ENCODE results near the gene FARP2. TPM values are rescaled to one million over a fixed set of nuclear protein-coding genes. Genes with fewer than 3 reads are reported as not detected.

The FARP2 gene
- total RNA-seq, 1 donor from 2014 or later = 27.6 TPM

DNA sequence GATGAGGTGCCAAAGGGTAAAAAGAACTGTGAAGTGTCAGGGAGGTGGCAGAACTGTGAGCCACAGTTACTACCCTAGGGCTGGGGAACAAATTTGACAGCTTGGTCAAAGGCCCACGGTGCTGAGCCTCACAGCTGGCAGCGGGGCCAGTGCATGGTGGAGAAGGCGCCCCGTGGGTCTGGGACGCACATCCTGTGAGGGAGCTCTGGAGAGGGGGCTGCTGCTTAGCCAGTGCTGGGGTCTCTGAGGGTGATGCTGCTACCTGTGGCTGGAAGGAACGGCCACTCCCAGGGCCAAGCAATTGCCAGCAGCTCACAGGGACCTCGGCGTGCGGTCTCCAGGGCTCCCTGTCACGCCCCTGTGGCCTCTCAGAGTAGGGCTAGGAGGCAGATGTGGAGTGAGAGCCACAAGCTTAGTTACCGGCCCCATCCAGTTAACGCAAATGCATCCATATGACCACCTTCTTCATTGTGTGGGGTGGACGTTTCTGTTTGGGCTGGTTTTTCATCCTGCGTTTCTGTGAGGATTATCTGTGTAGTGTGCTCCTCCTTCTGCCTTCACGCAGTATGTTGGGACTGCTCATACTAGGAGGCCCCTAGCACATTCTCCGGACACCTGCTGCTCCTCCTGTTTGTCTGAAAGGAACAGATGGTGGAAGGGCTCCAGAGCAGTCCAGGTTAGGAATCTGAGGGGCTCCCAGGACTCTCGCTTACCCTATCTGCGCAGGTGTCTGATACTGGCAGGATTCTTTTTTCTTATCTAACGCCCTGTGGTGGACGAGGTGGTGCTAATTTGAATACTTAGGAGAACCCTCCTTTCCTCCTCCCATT is 126.3 kb downstream of the FARP2 start:
- ATAC-seq (no peak), DNase-seq (ENCODE audit: low spot score) (no peak)

DNA sequence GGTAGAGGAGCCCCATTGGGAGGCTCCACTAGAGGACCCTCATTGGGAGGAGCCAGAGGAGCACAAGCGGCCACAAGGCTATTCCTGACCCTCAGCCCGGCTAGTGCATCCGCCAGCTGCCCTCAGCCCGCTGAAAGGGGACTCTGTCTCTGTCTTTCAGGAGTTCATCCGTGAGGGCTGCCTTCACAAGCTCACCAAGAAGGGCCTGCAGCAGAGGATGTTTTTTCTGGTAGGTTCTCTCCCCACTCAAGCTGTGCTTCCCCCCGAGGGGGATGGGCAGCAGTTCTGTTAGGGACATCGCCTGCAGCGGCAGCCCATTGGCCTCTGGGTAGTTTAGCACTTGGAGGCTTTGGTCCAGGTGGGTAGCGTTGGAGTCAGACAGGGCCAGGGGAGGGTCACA is 127.2 kb downstream of the FARP2 start:
- DNase-seq (ENCODE audit: low spot score) (no peak), ATAC-seq (no peak)

DNA sequence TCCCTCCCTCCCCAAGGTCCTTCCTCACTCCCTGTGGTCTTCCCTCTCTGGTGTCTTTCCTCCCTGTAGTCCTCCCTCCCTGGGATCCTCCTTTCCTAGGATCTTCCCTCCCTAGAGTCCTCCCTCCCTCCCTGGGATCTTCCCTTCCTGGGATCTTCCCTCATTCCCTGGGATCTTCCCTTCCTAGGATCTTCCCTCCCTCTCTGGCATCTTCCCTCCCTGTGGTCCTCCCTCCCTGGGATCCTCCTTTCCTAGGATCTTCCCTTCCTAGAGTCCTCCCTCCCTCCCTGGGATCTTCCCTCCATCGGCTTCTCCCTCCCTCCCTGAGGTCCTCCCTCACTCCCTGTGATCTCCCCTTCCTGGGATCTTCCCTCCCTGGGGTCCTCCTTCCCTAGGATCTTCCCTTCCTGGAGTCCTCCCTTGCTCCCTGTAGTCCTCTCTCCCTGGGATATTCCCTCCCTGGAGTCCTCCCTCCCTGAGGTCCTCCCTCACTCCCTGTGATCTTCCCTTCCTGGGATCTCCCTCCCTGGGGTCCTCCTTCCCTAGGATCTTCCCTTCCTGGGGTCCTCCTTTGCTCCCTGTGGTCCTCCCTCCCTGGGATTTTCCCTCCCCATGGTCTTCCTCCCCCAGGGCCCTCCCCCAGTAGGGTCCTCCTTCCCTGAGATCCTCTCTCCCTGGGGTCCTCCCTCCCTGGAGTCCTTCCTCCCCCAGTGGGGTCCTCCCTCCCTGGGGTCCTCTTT is 129.3 kb downstream of the FARP2 start:
- ATAC-seq (no peak), DNase-seq (ENCODE audit: low spot score) (no peak)

DNA sequence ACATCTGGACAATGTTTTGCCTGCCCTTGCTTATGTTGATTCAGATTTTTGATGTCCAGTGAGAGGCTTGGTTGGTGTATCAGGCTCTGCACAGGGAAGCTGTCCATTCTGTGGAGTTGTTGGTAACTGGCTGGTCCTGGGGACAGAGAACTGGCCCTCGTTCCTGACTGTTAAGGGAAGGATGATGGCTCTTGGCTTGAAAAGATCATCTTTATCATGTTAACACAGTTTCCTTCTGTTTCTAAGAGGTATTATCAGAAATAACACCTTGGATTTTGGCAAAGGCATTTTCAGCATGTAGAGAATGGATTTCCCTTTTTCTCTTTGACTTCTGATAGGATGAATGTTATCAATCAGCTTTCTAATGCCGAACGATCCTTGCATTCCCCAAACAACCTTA is 133.0 kb downstream of the FARP2 start:
- ATAC-seq (no peak), DNase-seq (ENCODE audit: low spot score) (no peak)

DNA sequence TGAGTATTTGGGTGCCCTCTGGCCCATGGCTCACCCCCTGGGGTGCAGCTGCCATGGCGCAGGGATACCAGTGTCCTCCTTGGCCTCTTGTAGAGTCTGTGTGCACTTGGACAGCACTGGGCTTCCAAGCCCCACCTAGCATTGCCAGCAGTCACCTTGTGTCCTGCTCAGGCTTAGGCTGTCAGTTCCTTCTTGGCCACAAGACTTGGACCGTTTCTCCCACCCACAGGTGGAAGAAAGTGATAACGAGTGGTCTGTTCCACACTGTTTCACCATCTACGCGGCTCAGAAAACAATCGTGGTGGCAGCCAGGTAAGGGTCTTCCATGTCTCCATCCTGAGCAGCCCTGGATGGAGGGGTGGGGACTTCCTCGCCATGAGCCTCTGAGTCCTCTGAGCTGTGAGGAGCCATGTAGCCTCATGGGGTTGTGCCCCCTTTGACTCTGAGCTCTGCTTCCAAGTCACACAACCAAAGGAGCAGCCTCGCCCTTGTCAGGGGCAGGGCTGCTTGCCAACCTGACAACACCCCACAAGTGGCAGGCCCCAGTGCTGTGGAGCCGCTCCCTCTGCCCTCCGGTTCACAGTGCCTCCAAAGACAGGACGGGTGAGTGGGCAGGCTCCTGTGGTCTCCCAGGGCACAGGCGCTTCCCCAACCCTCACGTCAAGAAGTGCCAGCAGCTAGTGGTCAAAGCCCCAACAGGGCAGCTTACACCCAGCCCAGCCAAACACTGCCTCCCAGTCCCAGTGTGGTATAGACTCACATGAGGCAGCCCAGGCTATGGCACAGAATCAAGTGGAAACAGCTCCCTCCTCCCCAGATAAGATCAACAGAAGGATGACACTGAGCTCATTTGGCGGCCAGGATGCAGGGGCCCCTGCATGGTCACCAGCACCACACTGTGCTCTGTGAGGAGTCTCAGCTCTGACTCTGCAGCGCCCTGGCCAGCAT is 133.9 kb downstream of the FARP2 start:
- DNase-seq (ENCODE audit: low spot score) (no peak), ATAC-seq (no peak)

DNA sequence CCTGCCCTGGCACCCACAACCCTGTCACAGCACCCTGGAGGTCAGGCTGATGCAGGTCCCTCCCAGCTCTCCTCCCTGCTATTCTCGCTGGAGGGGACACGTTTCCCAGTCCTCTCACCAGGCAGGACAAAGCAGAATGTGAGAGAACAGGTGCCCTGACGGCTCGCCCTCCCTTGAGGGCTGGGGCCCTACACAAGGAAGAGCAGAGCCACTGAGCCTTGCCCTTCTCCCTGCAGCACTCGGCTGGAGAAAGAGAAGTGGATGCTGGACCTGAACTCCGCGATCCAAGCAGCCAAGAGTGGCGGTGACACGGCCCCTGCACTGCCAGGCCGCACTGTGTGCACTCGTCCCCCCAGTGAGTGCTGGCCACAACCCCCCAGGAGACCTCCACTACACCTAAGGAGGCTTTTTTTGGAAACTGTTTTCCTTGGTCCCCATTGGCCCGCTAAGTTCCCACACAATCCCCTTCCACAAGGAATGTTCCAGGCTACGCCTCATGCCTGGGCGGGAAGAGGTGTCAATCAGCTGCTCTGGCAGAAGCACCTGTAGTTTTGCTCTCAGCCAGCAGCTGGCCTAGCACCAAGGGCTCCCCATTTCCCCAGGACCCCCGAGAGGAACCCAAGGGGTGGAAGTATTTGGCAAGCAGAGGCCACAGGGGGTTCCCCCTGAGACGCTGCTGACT is 134.9 kb downstream of the FARP2 start:
- peak; percentile 6 for ATAC-seq
- no peak for DNase-seq (ENCODE audit: low spot score)

DNA sequence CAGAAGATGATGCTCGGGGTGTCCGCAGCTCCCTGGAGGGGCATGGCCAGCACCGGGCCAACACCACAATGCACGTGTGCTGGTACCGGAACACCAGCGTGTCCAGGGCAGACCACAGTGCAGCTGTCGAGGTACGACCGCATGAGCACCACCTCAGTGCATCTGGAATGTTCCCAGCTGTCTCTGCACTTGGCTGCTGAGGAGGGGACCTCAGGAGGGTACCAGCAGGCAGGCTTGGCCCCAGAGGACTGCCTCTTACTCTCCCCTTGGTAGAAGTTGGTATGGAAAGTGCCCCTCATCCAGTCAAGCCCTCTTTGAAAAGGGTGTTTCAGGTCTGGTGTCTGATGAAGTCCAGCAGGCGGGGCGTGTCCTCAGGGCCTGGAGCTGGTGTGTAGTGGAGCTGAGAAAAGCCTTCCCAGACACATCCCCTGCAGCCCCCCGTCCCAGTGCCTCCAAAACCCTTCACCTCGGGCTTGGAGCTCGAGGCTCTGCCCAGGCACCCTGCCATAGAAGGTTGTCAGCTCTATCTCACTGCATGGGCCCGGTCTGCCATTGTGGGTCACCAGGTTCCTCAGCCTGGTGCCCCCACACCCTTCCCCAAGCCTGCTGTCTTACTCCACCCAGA is 135.6 kb downstream of the FARP2 start:
- peak; percentile 7 for ATAC-seq
- no peak for DNase-seq (ENCODE audit: low spot score)

DNA sequence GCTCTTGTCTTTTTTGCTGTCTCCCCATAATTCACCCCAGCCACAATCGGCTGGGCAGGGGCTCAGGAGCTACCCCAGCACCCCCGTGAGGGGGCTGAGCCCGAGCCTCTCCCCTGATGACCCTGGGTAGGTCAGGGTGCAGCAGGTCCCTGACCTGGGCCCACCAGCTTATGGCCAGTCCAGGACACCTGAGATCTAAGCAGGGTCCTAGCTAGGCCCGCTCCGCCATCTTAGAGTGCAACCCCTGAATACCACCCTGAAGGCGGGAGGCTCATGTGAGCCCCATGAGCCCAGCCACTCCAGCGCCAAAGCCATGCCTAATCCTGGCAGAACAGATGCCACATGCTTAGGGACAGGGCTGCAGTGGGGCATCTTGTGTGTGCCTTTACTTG is 136.1 kb downstream of the FARP2 start:
- DNase-seq (ENCODE audit: low spot score) (no peak), ATAC-seq (no peak)

DNA sequence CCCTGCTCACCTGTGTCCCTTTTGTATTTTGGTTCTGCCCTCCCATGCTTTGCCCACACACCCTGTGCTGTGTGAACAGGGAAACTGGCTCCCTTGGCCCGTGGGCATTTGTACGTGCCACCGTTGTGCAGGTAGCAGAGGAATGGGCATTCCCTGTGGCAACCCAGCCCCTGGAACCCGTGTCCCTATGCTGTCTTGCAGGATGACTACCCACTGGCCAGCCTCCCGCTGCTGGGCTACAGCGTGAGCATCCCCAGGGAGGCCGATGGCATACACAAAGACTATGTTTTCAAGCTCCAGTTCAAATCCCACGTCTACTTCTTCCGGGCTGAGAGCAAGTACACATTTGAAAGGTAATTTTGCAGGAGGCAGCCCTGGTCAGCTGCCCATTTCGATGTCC is 137.0 kb downstream of the FARP2 start:
- ATAC-seq = no peak
- no peak for DNase-seq (ENCODE audit: low spot score)

DNA sequence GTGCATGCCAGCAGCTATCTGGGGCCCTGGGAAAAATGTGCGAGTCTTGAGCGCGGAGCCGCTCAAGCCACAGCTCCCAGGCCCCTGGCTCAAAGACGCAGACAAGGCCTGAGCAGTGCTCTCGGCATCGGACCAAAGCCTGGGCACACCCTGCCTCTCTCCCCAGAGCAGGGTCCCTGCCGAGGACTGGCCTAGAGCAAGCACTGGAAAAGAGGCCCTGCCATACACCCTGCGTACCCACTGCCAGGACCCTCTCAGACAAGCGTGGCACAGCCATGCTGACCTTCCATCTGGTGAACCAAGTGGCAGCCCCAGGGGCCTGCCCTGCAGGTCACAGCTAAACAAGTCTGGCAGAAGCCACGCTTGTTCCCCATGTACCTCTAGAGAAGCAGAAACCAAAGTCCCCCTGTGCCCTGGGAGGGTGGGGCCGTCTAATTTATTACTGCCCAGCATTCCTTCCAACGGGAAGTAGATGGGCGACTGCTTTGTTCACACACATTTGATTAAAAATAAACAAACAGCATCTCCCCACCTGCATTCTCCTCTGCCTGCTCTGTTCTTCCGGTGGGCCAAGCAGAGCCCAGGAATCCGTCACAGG is 138.3 kb downstream of the FARP2 start:
- no peak for ATAC-seq
- DNase-seq (ENCODE audit: low spot score) = no peak

DNA sequence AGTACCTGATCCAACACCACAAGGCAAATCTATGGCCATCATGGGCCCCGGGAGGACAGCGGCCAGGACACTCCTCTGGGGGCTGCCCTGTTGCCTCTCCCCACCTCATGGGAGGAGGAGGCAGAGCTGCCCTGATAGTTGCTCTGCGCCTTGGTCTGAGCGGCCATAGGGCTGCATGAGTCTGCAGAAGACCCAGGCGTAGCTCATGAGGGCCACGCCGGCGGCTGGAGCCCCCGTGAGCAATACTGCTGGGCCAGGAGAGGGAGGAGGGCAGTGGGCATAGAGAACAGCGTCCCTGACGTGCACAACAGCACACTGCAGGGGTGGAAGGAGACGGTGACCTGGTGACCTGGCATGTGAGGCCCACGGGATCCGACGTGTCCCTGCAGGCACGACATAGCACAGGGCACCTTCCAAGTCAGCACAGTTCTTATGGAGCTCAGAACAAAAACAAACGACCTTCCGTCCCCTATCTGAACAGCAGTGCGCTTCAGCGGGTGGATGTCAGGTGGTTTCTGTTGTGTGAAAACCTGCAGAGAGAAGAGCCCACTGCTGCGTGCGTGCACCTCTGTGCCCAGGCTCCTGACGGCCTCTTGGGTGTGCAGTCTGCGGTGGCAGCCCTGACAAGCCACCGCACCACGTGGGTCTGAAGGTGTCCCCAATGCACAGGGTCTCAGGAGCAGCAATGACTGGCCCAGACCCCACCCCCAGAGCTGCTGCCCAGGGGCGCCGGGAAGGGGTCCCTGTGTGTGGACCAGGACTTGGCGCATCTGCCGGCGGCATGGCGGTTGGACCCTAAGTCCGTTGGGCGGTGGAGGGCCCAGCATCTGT is 139.3 kb downstream of the FARP2 start:
- DNase-seq (ENCODE audit: low spot score) = no peak
- no peak for ATAC-seq

DNA sequence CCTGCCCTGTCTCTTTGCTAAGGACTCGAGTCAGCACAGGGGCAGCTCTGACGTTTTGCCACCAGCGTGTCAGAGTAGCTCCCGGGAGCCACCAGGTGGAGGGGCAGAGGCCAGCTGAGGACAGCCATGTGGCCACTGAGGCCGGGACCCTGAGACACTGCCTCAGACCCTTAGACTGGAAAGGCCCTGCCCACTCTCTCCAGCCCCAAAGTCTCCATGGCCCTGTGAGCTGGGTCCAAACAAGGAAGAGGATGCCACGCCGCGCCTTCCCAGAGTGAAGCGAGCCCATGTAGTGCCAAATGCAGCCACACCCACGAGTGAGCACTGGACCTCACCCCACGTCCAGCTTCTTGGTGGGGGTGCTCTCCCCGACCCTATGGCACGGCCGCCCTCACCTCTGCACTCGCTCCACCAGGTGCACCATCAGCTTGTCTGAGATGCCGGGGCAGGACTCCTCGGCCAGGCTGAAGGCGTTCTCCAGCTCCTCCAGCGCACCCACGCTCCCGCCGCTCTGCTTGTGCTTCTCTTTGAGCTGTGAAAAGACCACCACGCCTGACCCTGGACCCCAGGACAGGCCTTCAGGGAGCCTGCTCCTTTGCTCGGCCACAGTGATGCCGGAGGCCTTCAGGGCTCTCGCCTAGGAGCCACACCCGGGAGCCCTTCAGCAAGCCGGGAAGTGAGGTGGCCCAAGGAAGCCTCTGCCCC is 140.1 kb downstream of the FARP2 start:
- ATAC-seq = no peak
- no peak for DNase-seq (ENCODE audit: low spot score)

DNA sequence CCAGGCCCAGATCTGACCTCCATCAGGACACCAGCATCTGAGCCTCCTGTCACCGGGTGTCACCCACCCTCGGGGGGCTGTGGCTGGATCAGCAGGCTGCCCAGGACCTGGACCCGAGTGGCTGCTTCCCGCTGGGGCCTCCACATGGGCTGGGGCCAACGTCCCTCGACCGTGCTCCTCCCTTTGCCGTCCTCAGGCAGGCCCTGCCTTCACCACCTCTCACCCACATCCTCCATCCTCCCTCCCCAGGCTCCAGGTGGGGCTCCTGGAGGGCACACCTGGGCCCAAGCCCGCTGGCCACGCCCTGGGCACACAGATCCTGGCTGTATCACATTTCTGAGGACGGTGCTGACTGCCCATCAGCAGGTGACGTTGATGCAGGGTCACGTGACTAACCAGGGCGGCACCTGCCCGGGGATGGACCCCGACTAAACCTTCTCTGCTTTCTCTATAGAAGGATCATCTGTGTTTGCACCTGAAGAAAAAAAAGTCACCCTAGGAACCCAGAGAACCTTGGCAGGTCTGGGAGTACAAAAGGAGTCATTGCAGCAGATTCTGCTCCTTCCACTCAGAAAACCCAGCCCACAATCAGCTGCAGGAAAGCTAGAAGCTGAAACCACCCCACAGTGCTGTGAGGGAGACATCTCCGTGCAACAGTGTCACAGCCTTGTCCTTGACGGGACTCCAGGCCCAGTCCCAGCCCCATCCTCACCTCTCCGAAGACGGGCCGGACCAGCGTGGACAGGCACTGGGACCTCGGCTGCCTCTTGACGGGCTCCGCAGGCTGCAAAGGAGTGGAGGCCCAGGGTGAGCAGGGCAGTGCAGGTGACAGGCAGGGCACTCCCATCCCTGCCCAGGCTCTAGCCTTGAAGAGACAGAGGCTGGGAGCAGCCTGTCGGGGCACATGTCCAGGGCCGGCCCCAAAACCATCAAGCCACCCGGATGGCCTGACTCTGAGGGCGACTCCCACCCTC is 141.1 kb downstream of the FARP2 start:
- DNase-seq (ENCODE audit: low spot score) = no peak
- no peak for ATAC-seq

DNA sequence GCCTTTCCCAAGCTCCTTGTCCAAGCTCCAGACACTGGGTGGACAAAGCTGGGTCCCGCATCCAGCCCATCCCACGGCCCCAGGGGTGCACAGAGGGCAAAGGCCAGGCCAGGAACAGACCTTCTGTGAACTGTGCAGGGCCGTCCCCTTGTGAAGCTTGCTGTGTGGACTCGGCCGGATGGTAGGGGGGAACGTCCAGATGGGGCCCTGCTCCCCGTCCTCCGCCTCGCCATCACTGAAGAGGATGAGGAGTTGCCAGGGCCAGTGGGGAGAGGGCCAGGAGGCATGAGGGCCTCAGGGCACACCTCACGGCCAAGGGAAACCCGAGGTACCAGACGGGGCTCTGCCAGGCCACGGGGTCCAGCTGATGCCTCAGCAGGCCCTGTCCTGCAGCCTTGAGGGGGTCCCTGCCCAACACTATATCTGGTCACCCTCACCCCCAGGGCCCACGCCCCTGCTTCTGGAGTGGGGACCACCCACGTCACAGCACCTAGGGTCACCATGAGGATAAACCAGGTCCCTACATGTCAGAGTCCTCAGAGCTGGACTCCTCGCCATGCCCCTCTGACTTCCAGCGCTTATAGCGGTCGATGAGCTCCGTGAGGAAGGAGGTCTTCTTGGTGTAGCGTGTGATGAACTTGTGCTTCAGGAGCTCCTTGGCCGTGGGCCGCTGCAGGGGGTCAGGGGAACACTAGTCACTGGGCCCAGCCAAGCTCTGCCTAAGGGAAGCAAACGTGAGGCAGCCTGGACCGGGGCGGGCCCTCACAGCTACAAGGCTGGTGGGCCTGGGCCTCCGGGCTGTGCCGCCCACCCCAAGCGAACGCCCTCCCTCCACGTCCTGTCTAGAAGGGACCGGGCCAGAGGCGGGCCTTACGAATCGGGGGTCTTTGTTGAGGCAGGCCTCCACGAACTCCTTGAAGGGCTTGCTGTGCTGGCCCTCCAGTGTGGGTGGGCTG is 142.3 kb downstream of the FARP2 start:
- no peak for DNase-seq (ENCODE audit: low spot score)
- ATAC-seq = no peak

DNA sequence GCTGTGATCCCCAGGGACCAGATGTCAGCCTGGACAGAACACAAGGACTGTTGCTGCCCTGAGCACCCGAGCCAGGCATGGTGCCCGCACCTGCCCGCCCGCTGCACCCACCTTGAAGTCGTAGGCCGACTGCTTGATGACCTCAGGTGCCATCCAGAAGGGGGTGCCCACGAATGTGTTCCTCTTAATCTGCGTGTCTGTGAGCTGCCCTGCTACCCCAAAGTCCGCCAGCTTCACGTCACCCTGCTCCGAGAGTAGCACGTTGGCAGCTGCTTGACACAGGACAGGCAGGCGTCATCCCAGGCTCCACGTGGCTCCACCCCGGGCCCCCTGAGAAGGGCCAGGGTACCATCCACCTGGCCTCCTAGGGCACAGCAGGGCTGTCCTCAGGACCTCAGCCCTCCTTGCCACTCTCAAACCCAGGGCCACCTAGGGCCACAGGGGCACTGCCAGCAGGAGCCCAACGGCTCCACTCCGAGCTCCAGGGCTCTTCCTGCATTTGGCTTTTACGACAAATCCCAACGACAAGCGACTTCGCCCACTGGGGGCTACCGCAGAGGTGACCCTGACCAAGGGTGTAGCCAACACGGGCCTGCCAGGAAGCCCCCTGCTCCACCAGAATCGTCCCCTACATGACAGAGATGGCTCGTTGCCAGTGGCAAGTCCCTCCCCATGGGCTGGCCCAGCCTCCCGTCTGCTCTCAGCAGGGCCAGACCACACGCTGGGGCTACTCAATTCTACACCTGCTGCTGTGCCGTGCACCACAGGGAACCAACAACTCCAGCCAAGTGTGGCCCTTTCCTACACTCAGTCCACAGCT is 143.3 kb downstream of the FARP2 start:
- no peak for ATAC-seq

More for the DNA sequence above, 143.3 kb downstream of the FARP2 start:
- DNase-seq (ENCODE audit: low spot score) = no peak

All from left lobe of liver (tissue), 2 donors.